Keratinocyte (primary cell): ENCODE measurements around the gene GSC2. TPM values are rescaled to one million over a fixed set of nuclear protein-coding genes. Genes with fewer than 3 reads are reported as not detected.

ENCODE experiments used
- DNase-seq: peaks from one replicate; pipeline ENCODE4 v3.0.0-alpha.2; 2011; ENCODE audit warnings: low read depth, missing footprints, low spot score
- FAIRE-seq: peaks from 2 replicates; lab custom pipeline; 2011; peaks lifted over from hg19 to GRCh38; lab: Jason Lieb, UNC
- H2AFZ ChIP-seq: 2 replicates; pipeline ENCODE4 v1.6.0; 2012; ENCODE audit warnings: low read length, control low read depth, inconsistent platforms; ENCODE audit not compliant: control insufficient read depth
- H3K27ac ChIP-seq: 2 replicates; pipeline ENCODE4 v1.5.1; 2011; ENCODE audit warnings: low read length; ENCODE audit not compliant: control insufficient read depth, insufficient read depth
- H3K27me3 ChIP-seq: 3 replicates; pipeline ENCODE4 v1.6.0; 2011; ENCODE audit warnings: low read length; ENCODE audit not compliant: control insufficient read depth, insufficient read depth; ENCODE audit errors: extremely low read depth
- H3K36me3 ChIP-seq, 2 experiments: 2 replicates in 1 of 2; 3 replicates in 1 of 2; pipeline ENCODE4 v1.5.1; 2011; ENCODE audit warnings: low read length in 2 of 2, mild to moderate bottlenecking in 1 of 2; ENCODE audit not compliant: control insufficient read depth in 2 of 2, insufficient read depth in 2 of 2; ENCODE audit errors: extremely low read depth in 1 of 2
- H3K4me1 ChIP-seq: 3 replicates; pipeline ENCODE4 v1.5.1; 2011; ENCODE audit warnings: low read length; ENCODE audit not compliant: control insufficient read depth, insufficient read depth; ENCODE audit errors: extremely low read depth
- H3K4me2 ChIP-seq: 3 replicates; pipeline ENCODE4 v1.6.0; 2011; ENCODE audit warnings: low read depth, low read length; ENCODE audit not compliant: control insufficient read depth, insufficient read depth; ENCODE audit errors: extremely low read depth
- H3K4me3 ChIP-seq, 3 experiments: fragments of 200-600 bp in 1 of 3; sonication (generic) in 1 of 3; 2 replicates in 2 of 3; 3 replicates in 1 of 3; pipeline ENCODE4 v1.5.1; 2011 to 2016; ENCODE audit warnings: low read length in 3 of 3, mild to moderate bottlenecking in 3 of 3, control low read depth in 2 of 3, inconsistent platforms in 1 of 3, low read depth in 1 of 3, mixed read lengths in 1 of 3, mixed run types in 1 of 3, moderate library complexity in 1 of 3; ENCODE audit not compliant: control insufficient read depth in 2 of 3, insufficient read depth in 2 of 3; ENCODE audit errors: extremely low read depth in 1 of 3
- H3K79me2 ChIP-seq: 2 replicates; pipeline ENCODE4 v1.6.0; 2012; ENCODE audit warnings: low read length; ENCODE audit not compliant: control insufficient read depth, insufficient read depth
- H3K9ac ChIP-seq: 3 replicates; pipeline ENCODE4 v1.6.0; 2011; ENCODE audit warnings: low read length; ENCODE audit not compliant: control insufficient read depth, insufficient read depth; ENCODE audit errors: extremely low read depth
- H3K9me1 ChIP-seq: 3 replicates; pipeline ENCODE4 v1.6.0; 2011; ENCODE audit warnings: low read length; ENCODE audit not compliant: control insufficient read depth, insufficient read depth; ENCODE audit errors: extremely low read depth
- H3K9me3 ChIP-seq: 2 replicates; pipeline ENCODE4 v1.5.1; 2012; ENCODE audit warnings: low read depth, low read length; ENCODE audit not compliant: control insufficient read depth
- H4K20me1 ChIP-seq: 3 replicates; pipeline ENCODE4 v1.6.0; 2011; ENCODE audit warnings: low read length; ENCODE audit not compliant: control insufficient read depth, insufficient read depth; ENCODE audit errors: extremely low read depth
- CTCF ChIP-seq, 3 experiments: IDR thresholded peaks in 1 of 3; conservative IDR thresholded peaks in 1 of 3; optimal IDR thresholded peaks in 1 of 3; 2 replicates in 2 of 3; 3 replicates in 1 of 3; pipeline versions ENCODE3 to v1.5.1; 2011; ENCODE audit warnings: low read length in 3 of 3, mild to moderate bottlenecking in 3 of 3, moderate library complexity in 2 of 3, control low read depth in 1 of 3, inconsistent platforms in 1 of 3; ENCODE audit not compliant: insufficient read depth in 2 of 3; ENCODE audit errors: extremely low read depth in 1 of 3
- EZH2 ChIP-seq: IDR thresholded peaks from one replicate; pipeline ENCODE4 v1.6.1; 2012; ENCODE audit warnings: inconsistent platforms, mild to moderate bottlenecking, low read length, moderate library complexity
- dilution Hi-C: fragments of 300-500 bp; cut with MboI; formaldehyde crosslinking; loops from one replicate; pipeline ENCODE4 v1.7.0; 2020; ENCODE audit warnings: low sequenced_read_pairs; ENCODE audit not compliant: extremely low pct_ligation_motif_present
- polyA plus RNA-seq, 5 experiments: library from polyadenylated mRNA; depleted of rRNA in 3 of 5; stranded (reverse) in 3 of 5; stranded (forward) in 1 of 5; unstranded in 1 of 5; fragments of >200 nt; gene quantifications; 1 replicate in 1 of 5; 2 replicates in 3 of 5; 3 replicates in 1 of 5; pipeline versions ENCODE4 v1.2.1 to v1.2.3, GENCODE V29; 2011 to 2012; ENCODE audit warnings: missing spikeins in 2 of 5, low read depth in 1 of 5, low replicate concordance in 1 of 5

Gene GSC2
- polyA plus RNA-seq, 1 donor (not counting 4 experiments of a cell fraction or from before 2014, with no cell fraction given): not detected

GRCh38 chr22:19125011-19125410 lies 25.1 kb downstream of the GSC2 start:
- DNase-seq (no peak), FAIRE-seq (no peak)
- Histone ChIP-seq H3K27me3 (no peaks in the 10 kb centered on the region), H3K9me3 (no peaks in the 10 kb centered on the region), H3K4me3 (no peak overlapping the region), H4K20me1 (peaks cover 5% of the 10 kb centered on the region), H3K79me2 (peaks cover 20% of the 10 kb centered on the region), H3K4me1 (peaks cover 30% of the 10 kb centered on the region), H3K9me1 (peaks cover 9% of the 10 kb centered on the region), H3K9ac (no peak overlapping the region), H3K27ac (no peak overlapping the region), H3K4me2 (no peak overlapping the region), H2AFZ (no peak overlapping the region), H3K36me3 (no peaks in the 10 kb centered on the region)
- TF ChIP-seq CTCF (optimal IDR thresholded peaks at IDR 0.05 in 1 of 3, IDR thresholded peaks at IDR 0.05 in 1 of 3, conservative IDR thresholded peaks at IDR 0.05 in 1 of 3; ENCODE audit: extremely low read depth in 1 of 3, insufficient read depth in 2 of 3, low read length in 3 of 3): no peak
- no peak for TF ChIP-seq EZH2
- dilution Hi-C loops: no loop called here

- dilution Hi-C loops: no loop called here
- Histone ChIP-seq H3K4me2 (no peak overlapping the region), H3K79me2 (peaks cover 26% of the 10 kb centered on the region), H3K4me3 (no peak overlapping the region), H3K4me1 (peaks cover 27% of the 10 kb centered on the region), H3K9ac (no peak overlapping the region), H4K20me1 (peaks cover 5% of the 10 kb centered on the region), H2AFZ (no peak overlapping the region), H3K27ac (no peak overlapping the region), H3K27me3 (no peaks in the 10 kb centered on the region), H3K9me1 (peaks cover 11% of the 10 kb centered on the region), H3K9me3 (no peaks in the 10 kb centered on the region), H3K36me3 (peaks cover 0 to 4% of the 10 kb centered on the region in 2 experiments)
- no peak for DNase-seq
- no peak for FAIRE-seq
- no peak for TF ChIP-seq CTCF (optimal IDR thresholded peaks at IDR 0.05 in 1 of 3, IDR thresholded peaks at IDR 0.05 in 1 of 3, conservative IDR thresholded peaks at IDR 0.05 in 1 of 3; ENCODE audit: extremely low read depth in 1 of 3, insufficient read depth in 2 of 3, low read length in 3 of 3)
These were observed 25.7 kb downstream of the GSC2 start for GRCh38 chr22:19124377-19124776.
